Left ventricle myocardium inferior (tissue), 1 donor: Measurements from ENCODE around the gene KHDRBS1. TPM values are rescaled to one million over a fixed set of nuclear protein-coding genes. Genes with fewer than 3 reads are reported as not detected.

ENCODE experiments used
- DNase-seq: peaks from one replicate; pipeline ENCODE4 v3.0.0-alpha.2; 2020
- H3K27ac ChIP-seq: fragments of 200-600 bp; replicated peaks from 2 replicates; pipeline ENCODE4 v1.8.0; 2021
- H3K27me3 ChIP-seq: fragments of 200-600 bp; 2 replicates; pipeline ENCODE4 v1.8.0; 2021; ENCODE audit warnings: low read depth
- H3K36me3 ChIP-seq: fragments of 200-600 bp; 2 replicates; pipeline ENCODE4 v1.8.0; 2021
- H3K4me1 ChIP-seq: fragments of 200-600 bp; 2 replicates; pipeline ENCODE4 v1.8.0; 2021
- H3K4me3 ChIP-seq: fragments of 200-600 bp; 2 replicates; pipeline ENCODE4 v1.8.0; 2021; ENCODE audit warnings: mild to moderate bottlenecking, moderate library complexity
- H3K9me3 ChIP-seq: fragments of 200-600 bp; replicated peaks from 2 replicates; pipeline ENCODE4 v1.8.0; 2021
- intact Hi-C: fragments of 100-400 bp; cut with micrococcal nuclease; formaldehyde crosslinking; loops from one replicate; pipeline ENCODE4 v1.11.0; 2022
- total RNA-seq: library from RNA; stranded (reverse); fragmentation: NEBNext Ultra II Directional; extraction: Animal tissue kit (Norgen Biotek cat#: 25700); gene quantifications from one replicate; pipeline ENCODE4 v1.2.1, GENCODE V29; 2021
- TF ChIP-seq, protein P1 (sequence below): fragments of 200-600 bp; IDR thresholded peaks from 2 replicates; pipeline ENCODE4 v1.8.0; 2021; ENCODE audit warnings: antibody characterized with exemption, mild to moderate bottlenecking, borderline replicate concordance
- donor health status: DM: no; HTN: yes; CAD: no; lungs with severe emphysema.

Gene KHDRBS1
- total RNA-seq, 1 donor from 2014 or later = 58.2 TPM

GRCh38 chr1:32031578-32032274 lies 18.1 kb downstream of the KHDRBS1 start:
- TF ChIP-seq, protein P1, sequence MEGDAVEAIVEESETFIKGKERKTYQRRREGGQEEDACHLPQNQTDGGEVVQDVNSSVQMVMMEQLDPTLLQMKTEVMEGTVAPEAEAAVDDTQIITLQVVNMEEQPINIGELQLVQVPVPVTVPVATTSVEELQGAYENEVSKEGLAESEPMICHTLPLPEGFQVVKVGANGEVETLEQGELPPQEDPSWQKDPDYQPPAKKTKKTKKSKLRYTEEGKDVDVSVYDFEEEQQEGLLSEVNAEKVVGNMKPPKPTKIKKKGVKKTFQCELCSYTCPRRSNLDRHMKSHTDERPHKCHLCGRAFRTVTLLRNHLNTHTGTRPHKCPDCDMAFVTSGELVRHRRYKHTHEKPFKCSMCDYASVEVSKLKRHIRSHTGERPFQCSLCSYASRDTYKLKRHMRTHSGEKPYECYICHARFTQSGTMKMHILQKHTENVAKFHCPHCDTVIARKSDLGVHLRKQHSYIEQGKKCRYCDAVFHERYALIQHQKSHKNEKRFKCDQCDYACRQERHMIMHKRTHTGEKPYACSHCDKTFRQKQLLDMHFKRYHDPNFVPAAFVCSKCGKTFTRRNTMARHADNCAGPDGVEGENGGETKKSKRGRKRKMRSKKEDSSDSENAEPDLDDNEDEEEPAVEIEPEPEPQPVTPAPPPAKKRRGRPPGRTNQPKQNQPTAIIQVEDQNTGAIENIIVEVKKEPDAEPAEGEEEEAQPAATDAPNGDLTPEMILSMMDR = no peak
- peaks cover 52% of the 10 kb centered on the region for H3K36me3 ChIP-seq
- H3K4me3 ChIP-seq = no peak overlapping the region
- peaks cover 23% of the 10 kb centered on the region for H3K4me1 ChIP-seq
- intact Hi-C loops = no loop called here
- H3K27ac ChIP-seq = no peak overlapping the region
- DNase-seq = no peak
- no peaks in the 10 kb centered on the region for H3K27me3 ChIP-seq
- no peaks in the 10 kb centered on the region for H3K9me3 ChIP-seq

GRCh38 chr1:32032275-32032615 lies 18.6 kb downstream of the KHDRBS1 start:
- no peak overlapping the region for H3K27ac ChIP-seq
- intact Hi-C loops = no loop called here
- H3K4me1 ChIP-seq = peaks cover 23% of the 10 kb centered on the region
- H3K36me3 ChIP-seq = peaks cover 52% of the 10 kb centered on the region
- no peak overlapping the region for H3K4me3 ChIP-seq
- DNase-seq = no peak
- TF ChIP-seq, protein P1 = no peak
- H3K9me3 ChIP-seq = no peaks in the 10 kb centered on the region
- no peaks in the 10 kb centered on the region for H3K27me3 ChIP-seq

GRCh38 chr1:32035119-32035518 lies 21.5 kb downstream of the KHDRBS1 start:
- intact Hi-C loops = no loop called here
- Histone ChIP-seq H3K36me3 (peaks cover 52% of the 10 kb centered on the region), H3K4me1 (peaks cover 10% of the 10 kb centered on the region), H3K4me3 (no peak overlapping the region), H3K9me3 (no peaks in the 10 kb centered on the region), H3K27me3 (no peaks in the 10 kb centered on the region), H3K27ac (no peak overlapping the region)
- TF ChIP-seq, protein P1 = no peak
- no peak for DNase-seq

GRCh38 chr1:32040711-32041110 lies 27.0 kb downstream of the KHDRBS1 start:
- peaks cover 2% of the 10 kb centered on the region for H3K36me3 ChIP-seq
- no peak for DNase-seq
- TF ChIP-seq, protein P1 = no peak
- intact Hi-C loops = no loop called here
- H3K27ac ChIP-seq = no peak overlapping the region
- no peaks in the 10 kb centered on the region for H3K4me1 ChIP-seq
- no peaks in the 10 kb centered on the region for H3K9me3 ChIP-seq
- H3K4me3 ChIP-seq = no peak overlapping the region
- H3K27me3 ChIP-seq = no peaks in the 10 kb centered on the region

- Histone ChIP-seq H3K4me1 (no peaks in the 10 kb centered on the region), H3K36me3 (no peaks in the 10 kb centered on the region), H3K9me3 (no peaks in the 10 kb centered on the region), H3K4me3 (no peak overlapping the region), H3K27me3 (no peaks in the 10 kb centered on the region), H3K27ac (no peak overlapping the region)
- intact Hi-C loops = no loop called here
- TF ChIP-seq, protein P1 = no peak
- DNase-seq = no peak
Measured at GRCh38 chr1:32042330-32042729, 28.7 kb downstream of the KHDRBS1 start.
